ENCODE data around the gene GPR32.

Gene GPR32

GRCh38 chr19:50799547-50799851 lies 29.2 kb downstream of the GPR32 start:
- Histone ChIP-seq H3K36me3 (ENCODE audit: low read length) (peaks cover 21% of the 10 kb centered on the region), H3K27ac (ENCODE audit: low read depth, low read length) (no peak overlapping the region), H3K9ac (ENCODE audit: low read length) (no peak overlapping the region)

GRCh38 chr19:50801107-50801506 lies 30.8 kb downstream of the GPR32 start:
- Histone ChIP-seq H3K4me3 (ENCODE audit: insufficient read depth, low read length, poor library complexity, severe bottlenecking) (no peak overlapping the region), H3K4me2 (ENCODE audit: low read depth, low read length, poor library complexity, severe bottlenecking) (no peak overlapping the region), H3K27ac (ENCODE audit: low read depth, low read length) (no peak overlapping the region), H3K9me3 (ENCODE audit: insufficient read depth, low read length) (no peaks in the 10 kb centered on the region), H3K79me2 (ENCODE audit: insufficient read depth, low read length) (peaks cover 43% of the 10 kb centered on the region), H3K36me3 (ENCODE audit: low read length) (peaks cover 21% of the 10 kb centered on the region), H4K20me1 (ENCODE audit: low read depth, low read length) (peaks cover 33% of the 10 kb centered on the region), H2AFZ (ENCODE audit: low read depth, low read length, severe bottlenecking) (no peak overlapping the region), H3K9ac (ENCODE audit: low read length) (no peak overlapping the region), H3K9me2 (replicated peaks; ENCODE audit: insufficient read depth, low read length) (no peaks in the 10 kb centered on the region), H3F3A (ENCODE audit: insufficient read depth) (peaks cover 42% of the 10 kb centered on the region), H3K27me3 (ENCODE audit: low read length) (no peaks in the 10 kb centered on the region)
- TF ChIP-seq EZH2phosphoT487 (conservative IDR thresholded peaks at IDR 0.05; ENCODE audit: low read length), result no peak
- no peak for TF ChIP-seq CTCF (IDR thresholded peaks at IDR 0.05; ENCODE audit: insufficient read depth, low read length, poor library complexity, severe bottlenecking)

More at GRCh38 chr19:50799547-50799851, 29.2 kb downstream of the GPR32 start:
- Histone ChIP-seq H2AFZ (ENCODE audit: low read depth, low read length, severe bottlenecking) (no peak overlapping the region), H3K4me3 (ENCODE audit: insufficient read depth, low read length, poor library complexity, severe bottlenecking) (no peak overlapping the region), H3K27me3 (ENCODE audit: low read length) (no peaks in the 10 kb centered on the region), H3F3A (ENCODE audit: insufficient read depth) (peaks cover 54% of the 10 kb centered on the region), H3K79me2 (ENCODE audit: insufficient read depth, low read length) (peaks cover 43% of the 10 kb centered on the region), H4K20me1 (ENCODE audit: low read depth, low read length) (peaks cover 33% of the 10 kb centered on the region), H3K9me2 (replicated peaks; ENCODE audit: insufficient read depth, low read length) (no peaks in the 10 kb centered on the region), H3K4me2 (ENCODE audit: low read depth, low read length, poor library complexity, severe bottlenecking) (no peak overlapping the region), H3K9me3 (ENCODE audit: insufficient read depth, low read length) (no peaks in the 10 kb centered on the region)
- TF ChIP-seq EZH2phosphoT487 (conservative IDR thresholded peaks at IDR 0.05; ENCODE audit: low read length), result no peak
- TF ChIP-seq CTCF (IDR thresholded peaks at IDR 0.05; ENCODE audit: insufficient read depth, low read length, poor library complexity, severe bottlenecking), result no peak

GRCh38 chr19:50803633-50804419 lies 33.6 kb downstream of the GPR32 start:
- Histone ChIP-seq H3F3A (ENCODE audit: insufficient read depth) (peaks cover 20% of the 10 kb centered on the region), H3K27me3 (ENCODE audit: low read length) (no peaks in the 10 kb centered on the region), H3K27ac (ENCODE audit: low read depth, low read length) (peak overlapping the region; percentile 86), H3K4me2 (ENCODE audit: low read depth, low read length, poor library complexity, severe bottlenecking) (peak overlapping the region; percentile 62), H3K4me3 (ENCODE audit: insufficient read depth, low read length, poor library complexity, severe bottlenecking) (peak overlapping the region; percentile 97), H3K9ac (ENCODE audit: low read length) (peak overlapping the region; percentile 97), H3K36me3 (ENCODE audit: low read length) (peaks cover 21% of the 10 kb centered on the region), H3K9me3 (ENCODE audit: insufficient read depth, low read length) (no peaks in the 10 kb centered on the region), H3K79me2 (ENCODE audit: insufficient read depth, low read length) (peaks cover 43% of the 10 kb centered on the region), H3K9me2 (replicated peaks; ENCODE audit: insufficient read depth, low read length) (no peaks in the 10 kb centered on the region), H2AFZ (ENCODE audit: low read depth, low read length, severe bottlenecking) (no peak overlapping the region), H4K20me1 (ENCODE audit: low read depth, low read length) (peaks cover 27% of the 10 kb centered on the region)
- TF ChIP-seq EZH2phosphoT487 (conservative IDR thresholded peaks at IDR 0.05; ENCODE audit: low read length), result no peak
- TF ChIP-seq CTCF (IDR thresholded peaks at IDR 0.05; ENCODE audit: insufficient read depth, low read length, poor library complexity, severe bottlenecking), result no peak
